Right atrium auricular region (tissue), 2 donors: ENCODE results near the gene PEX19. TPM values are rescaled to one million over a fixed set of nuclear protein-coding genes. Genes with fewer than 3 reads are reported as not detected.

ENCODE experiments used
- DNase-seq: peaks from one replicate; pipeline ENCODE4 v3.0.0-alpha.2; 2019; ENCODE audit warnings: low spot score
- H3K27ac ChIP-seq, 2 donors: fragments of 200-600 bp; sonication (generic); 1 replicate in 1 of 2; 2 replicates in 1 of 2; pipeline ENCODE4 v1.5.1; 2016 to 2019
- H3K27me3 ChIP-seq, 2 donors: fragments of 200-600 bp; sonication (generic); one replicate each; pipeline versions ENCODE4 v1.5.1 to v1.6.0; 2017 to 2019
- H3K36me3 ChIP-seq: fragments of 200-600 bp; sonication (generic); one replicate; pipeline ENCODE4 v1.5.1; 2016
- H3K4me1 ChIP-seq, 2 donors: fragments of 200-600 bp; sonication (generic); one replicate each; pipeline versions ENCODE4 v1.5.1 to v1.6.0; 2017 to 2019
- H3K4me3 ChIP-seq, 2 donors: fragments of 200-600 bp; sonication (generic); 1 replicate in 1 of 2; 2 replicates in 1 of 2; pipeline ENCODE4 v1.5.1; 2017 to 2019; ENCODE audit warnings: mild to moderate bottlenecking in 1 of 2, moderate library complexity in 1 of 2
- H3K9me3 ChIP-seq, 2 donors: fragments of 200-600 bp; sonication (generic); one replicate each; pipeline ENCODE4 v1.5.1; 2019
- CTCF ChIP-seq, 2 donors: fragments of 200-600 bp; sonication (generic); IDR thresholded peaks; one replicate each; pipeline ENCODE4 v1.5.1; 2019; ENCODE audit warnings: antibody characterized with exemption in 2 of 2
- total RNA-seq, 2 donors: library from RNA; depleted of rRNA; stranded (reverse); fragments of >200 nt; gene quantifications; one replicate each; pipeline ENCODE4 v1.1.0, GENCODE V29; 2016

The PEX19 gene
- total RNA-seq, 2 donors from 2014 or later: 54.5 to 72.4 TPM

- Histone ChIP-seq H3K9me3 (no peaks in the 10 kb centered on the region), H3K27me3 (no peaks in the 10 kb centered on the region), H3K27ac (peak overlapping the region in 1 of 2 donors; percentile 96), H3K4me3 (no peak overlapping the region), H3K36me3 (no peaks in the 10 kb centered on the region), H3K4me1 (peaks cover 0 to 50% of the 10 kb centered on the region in 2 donors)
- DNase-seq: no peak
- TF ChIP-seq CTCF (IDR thresholded peaks at IDR 0.05): no peak
These were observed 26.6 kb downstream of the PEX19 start for GRCh38 chr1:160258177-160258798.

DNA sequence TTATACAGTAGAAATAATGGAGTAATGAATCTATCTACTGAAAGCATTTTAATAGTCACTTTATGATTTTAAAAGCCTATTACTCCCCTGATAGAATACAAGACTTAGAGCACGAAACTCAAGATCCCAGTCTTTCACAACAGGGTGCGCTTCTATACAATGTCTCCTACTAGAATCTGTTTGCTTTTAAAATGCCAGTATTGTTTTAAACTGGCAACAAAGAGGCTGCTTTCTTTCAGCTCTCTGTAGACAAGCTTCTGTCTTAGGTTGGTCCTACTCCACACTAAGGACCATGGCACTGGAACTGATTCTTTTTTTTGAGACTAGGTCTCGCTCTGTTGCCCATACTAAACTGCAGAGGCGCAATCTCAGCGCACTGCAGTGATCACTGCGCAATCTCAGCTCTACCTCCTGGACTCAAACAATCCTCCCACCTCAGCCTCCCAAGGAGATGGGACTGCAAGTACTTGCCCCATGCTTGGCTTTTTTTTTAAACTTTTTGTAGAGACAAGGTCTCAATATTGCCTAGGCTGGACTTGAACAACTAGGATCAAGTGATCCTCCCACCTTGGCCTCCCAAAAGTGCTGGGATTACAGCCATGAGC, 27.4 kb downstream of the PEX19 start:
- no peaks in the 10 kb centered on the region for H3K9me3 ChIP-seq
- no peak overlapping the region for H3K4me3 ChIP-seq
- H3K27me3 ChIP-seq: no peaks in the 10 kb centered on the region
- DNase-seq: no peak
- peaks cover 0 to 45% of the 10 kb centered on the region in 2 donors for H3K4me1 ChIP-seq
- peak overlapping the region in 1 of 2 donors; percentile 96 for H3K27ac ChIP-seq
- TF ChIP-seq CTCF (IDR thresholded peaks at IDR 0.05): no peak
- H3K36me3 ChIP-seq: no peaks in the 10 kb centered on the region

DNA sequence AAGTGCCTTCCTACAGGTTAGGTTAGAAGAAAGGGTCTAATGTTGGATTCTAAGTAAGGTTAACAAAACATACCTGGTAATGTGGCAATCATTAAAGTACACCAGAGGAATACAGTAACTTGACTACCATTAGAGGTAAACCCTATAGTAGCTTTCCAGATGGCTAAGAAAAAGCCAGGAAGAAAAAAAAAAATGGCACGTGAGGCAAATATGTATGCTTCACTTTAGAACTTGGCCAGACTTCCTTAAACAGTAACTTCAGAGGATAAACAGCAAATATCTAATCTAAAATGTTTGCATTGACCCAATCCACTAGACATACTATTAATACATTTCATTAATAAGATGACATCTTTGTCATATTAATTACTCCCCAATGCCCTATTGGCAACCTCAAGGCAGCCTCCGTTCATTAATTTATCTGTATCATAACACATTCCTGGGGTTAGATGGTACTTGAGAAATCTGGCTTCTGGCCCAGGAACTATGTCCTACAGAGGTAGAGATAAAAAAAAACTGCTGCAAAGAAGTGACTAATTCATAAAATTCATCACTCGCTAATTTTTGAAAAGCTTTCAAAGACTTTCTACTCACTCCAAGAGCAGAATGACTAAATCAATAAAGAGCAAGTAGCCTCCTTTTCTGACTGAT, 28.4 kb downstream of the PEX19 start:
- peaks cover 0 to 49% of the 10 kb centered on the region in 2 donors for H3K4me1 ChIP-seq
- no peak for TF ChIP-seq CTCF (IDR thresholded peaks at IDR 0.05)
- H3K27ac ChIP-seq: peak overlapping the region in 1 of 2 donors; percentile 96
- H3K4me3 ChIP-seq: no peak overlapping the region
- no peaks in the 10 kb centered on the region for H3K9me3 ChIP-seq
- H3K27me3 ChIP-seq: no peaks in the 10 kb centered on the region
- no peak for DNase-seq
- H3K36me3 ChIP-seq: no peaks in the 10 kb centered on the region

DNA sequence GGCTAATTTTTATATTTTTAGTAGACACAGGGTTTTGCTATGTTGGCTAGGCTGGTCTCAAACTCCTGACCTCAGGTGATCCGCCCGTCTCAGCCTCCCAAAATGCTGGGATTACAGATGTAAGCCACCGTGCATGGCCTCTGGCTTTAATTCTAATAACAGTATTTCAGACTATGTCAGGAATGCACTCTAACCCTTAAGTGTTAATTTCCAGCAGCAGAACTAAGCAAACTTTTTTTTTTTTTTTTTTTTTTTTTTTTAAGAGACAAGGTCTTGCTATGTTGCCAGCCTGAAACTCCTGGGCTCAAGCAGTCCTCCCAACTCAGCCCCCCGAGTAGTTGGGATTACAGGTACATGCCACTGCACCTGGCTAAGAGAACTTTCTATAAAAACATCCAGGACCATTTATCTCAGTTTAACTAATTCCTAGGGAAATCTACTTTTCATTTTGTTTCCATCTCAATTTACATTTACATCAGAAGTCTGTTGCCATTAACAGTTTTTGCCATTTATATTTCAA, 29.1 kb downstream of the PEX19 start:
- no peaks in the 10 kb centered on the region for H3K36me3 ChIP-seq
- H3K27ac ChIP-seq: peak overlapping the region in 1 of 2 donors; percentile 96
- H3K9me3 ChIP-seq: no peaks in the 10 kb centered on the region
- no peak for TF ChIP-seq CTCF (IDR thresholded peaks at IDR 0.05)
- no peak for DNase-seq
- no peaks in the 10 kb centered on the region for H3K27me3 ChIP-seq
- H3K4me1 ChIP-seq: peaks cover 0 to 48% of the 10 kb centered on the region in 2 donors
- H3K4me3 ChIP-seq: no peak overlapping the region

GRCh38 chr1:160251687-160252526, 33.0 kb downstream of the PEX19 start:
- TF ChIP-seq CTCF (IDR thresholded peaks at IDR 0.05): peak; percentile 53 to 73
- no peaks in the 10 kb centered on the region for H3K9me3 ChIP-seq
- H3K36me3 ChIP-seq: no peaks in the 10 kb centered on the region
- H3K4me1 ChIP-seq: peaks cover 0 to 15% of the 10 kb centered on the region in 2 donors
- H3K27ac ChIP-seq: peak overlapping the region in 1 of 2 donors; percentile 33
- H3K27me3 ChIP-seq: no peaks in the 10 kb centered on the region
- DNase-seq: peak; percentile 70
- H3K4me3 ChIP-seq: no peak overlapping the region
